Measurements from ENCODE around the gene KRT75.

Gene KRT75

DNA sequence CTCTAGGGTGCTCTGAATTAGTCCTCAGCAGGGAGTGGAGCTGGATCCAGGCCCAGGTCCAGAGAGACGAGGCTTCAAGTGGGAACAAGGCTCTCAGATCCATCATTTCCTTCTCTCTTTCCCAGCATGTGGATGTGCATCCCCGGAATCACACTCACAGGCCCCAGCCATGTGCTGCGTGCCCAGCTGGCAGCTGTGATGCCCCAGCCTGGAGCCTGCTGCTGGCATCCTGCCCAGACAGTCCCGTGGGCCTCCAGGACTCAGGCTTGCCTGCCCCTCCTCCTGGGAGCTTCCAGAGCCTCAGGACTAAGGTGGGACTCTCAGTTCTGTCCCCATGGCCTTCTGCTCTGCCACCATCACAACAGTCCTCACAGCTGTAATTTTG, 42.6 kb downstream of the KRT75 start:
- DNase-seq (ENCODE audit: low spot score) = no peak

DNA sequence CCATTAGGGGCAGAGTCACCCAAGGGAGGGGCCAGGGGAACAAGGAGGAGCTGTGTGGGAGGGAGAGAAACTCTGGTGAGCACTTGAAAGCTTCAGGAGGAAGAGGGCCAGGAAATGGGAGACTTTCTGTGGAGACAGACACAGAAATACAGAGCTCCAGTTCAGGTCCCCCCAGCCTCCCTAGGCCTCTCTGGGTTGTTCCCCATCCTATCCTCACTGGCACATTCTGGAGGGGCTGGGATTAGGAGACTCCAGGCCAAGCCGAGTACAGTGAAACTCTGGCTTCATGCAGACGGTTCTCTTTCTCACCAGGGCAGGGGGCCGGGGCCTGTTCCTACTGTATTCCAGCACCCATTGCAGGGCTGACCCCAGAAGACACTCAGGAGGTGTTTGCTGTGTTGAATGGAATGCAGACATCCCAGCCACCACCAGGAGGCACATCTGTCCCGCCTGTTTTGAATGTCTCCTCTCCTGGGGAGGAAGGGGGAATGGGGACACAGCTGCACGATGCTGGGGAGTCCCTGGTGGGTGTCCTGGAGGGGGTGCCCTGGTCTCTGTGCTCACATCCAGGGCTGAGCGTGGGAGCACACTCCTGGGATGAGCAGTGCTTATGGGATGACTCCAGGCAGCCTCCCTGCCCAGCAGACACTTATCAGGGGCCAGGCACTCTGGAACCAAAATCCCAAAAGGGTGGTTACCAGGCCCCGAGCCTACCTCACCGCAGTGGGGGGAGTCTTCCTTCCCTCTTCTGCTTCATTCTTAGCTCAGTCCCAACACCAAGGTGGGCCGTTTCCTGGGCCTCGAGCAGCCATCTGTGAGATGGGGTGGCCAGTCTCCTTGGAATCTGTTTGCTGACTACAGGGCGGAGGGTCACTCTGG, 43.2 kb downstream of the KRT75 start:
- DNase-seq (ENCODE audit: low spot score) = peak; percentile 17

DNA sequence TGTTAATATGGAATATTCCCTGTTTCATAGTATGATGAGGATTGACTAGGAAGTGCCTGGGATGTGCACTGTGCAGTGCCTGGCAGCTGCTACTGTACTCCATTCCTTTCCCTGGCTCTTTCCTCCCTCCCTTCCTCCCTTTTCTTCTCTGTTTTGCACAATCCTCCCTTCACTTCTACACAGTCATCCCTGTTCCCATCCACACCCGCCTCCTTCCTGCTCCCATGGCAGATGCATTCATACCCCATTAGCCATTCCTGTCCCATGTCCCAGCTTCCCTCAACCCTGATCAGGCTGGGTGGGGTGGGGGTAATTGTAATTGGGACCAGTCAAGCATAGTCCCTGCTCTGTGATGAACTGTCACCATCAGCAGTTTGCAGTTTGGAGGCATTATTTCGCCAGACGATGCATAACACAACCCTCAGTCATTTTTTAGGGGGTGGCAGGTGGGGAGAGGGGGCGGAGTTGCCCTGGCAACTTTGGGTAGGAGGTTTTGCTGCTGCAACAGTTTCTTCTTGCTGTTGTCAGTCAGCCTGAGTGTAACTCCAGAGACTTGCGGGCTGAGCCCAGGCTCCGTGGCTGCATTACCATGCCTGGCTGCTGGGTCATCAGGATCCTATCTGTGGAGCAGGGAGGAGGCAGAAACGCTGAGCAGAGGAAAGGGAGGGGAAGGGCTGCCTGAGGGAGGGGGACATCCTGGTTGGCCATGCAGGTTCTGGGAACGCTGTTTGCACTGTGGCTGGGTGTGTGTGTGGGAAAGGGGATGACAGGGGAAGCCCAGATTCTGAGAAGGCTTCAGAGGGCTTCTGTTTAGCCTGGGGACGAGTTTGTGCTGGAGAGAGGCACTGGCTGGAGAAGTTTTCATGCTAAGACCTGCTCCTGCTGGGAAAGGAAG, 44.6 kb downstream of the KRT75 start:
- no peak for DNase-seq (ENCODE audit: low spot score)

DNA sequence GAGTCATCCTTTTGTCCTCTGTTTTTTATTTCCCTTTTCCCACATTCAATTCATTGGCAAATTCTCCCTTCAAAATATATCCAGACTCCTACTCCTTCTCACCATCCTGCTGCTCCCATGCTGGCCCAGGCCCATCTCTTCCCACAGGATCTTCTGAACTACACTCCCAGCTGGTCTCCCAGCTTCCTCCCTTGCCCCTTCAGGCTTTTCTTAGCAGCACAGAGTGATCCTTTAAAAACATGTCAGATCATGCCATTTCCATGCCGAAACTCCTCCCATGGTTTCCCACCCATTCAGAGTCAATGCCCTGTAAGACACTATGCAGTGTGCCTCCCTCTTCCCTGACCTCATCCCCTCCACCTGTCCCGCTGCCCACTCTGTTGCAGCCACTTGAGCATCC, 46.3 kb downstream of the KRT75 start:
- DNase-seq (ENCODE audit: low spot score) = no peak

DNA sequence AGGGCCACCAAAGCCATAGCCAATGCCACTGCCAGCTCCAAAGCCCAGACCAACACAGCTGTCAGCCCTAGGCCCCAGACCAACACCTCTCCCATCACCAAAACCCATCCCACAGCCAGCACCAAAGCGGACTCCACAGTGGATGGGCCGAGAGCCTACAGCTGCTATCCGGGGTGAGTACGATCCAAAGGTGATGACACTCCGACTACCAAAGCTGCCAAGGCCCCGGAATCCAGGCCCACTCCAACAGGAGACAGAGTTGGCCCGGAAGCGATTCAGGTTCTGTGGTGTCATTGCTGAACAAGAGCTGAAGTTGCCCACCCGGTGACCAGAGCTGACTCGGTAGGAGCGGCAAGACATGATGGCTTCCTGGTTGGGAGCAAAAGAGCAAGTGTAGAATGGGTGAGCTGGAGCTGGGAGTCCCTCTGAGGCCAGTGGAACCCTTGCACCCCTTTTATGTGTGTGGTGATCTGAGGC, 48.9 kb downstream of the KRT75 start, which contains the start of gene KRT84:
TSS of gene KRT84 (minus strand) at position 427 of the 477 bp plus-strand sequence. CDS start at position 360, 67 bp downstream.
- no peak for DNase-seq (ENCODE audit: low spot score)

DNA sequence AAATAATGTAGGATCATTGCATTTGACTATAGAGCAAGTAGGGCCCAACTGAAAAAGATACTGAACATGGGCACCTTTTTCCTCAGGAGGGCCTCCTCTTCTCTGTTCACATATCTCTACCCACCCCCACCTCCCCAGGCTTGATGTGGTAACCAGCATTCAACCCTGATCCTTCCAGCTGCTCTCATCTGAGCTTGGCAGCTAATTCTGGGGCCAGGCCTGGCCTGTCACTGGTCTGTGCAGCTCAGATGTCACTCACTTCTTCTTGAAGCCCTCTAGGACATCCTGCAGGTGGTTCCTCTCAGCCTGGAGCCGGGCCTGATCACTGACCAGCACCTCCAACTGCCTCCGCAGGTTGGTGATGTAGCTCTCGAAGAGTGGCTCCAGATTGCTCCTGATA, 50.8 kb downstream of the KRT75 start:
- no peak for DNase-seq (ENCODE audit: low spot score)

DNA sequence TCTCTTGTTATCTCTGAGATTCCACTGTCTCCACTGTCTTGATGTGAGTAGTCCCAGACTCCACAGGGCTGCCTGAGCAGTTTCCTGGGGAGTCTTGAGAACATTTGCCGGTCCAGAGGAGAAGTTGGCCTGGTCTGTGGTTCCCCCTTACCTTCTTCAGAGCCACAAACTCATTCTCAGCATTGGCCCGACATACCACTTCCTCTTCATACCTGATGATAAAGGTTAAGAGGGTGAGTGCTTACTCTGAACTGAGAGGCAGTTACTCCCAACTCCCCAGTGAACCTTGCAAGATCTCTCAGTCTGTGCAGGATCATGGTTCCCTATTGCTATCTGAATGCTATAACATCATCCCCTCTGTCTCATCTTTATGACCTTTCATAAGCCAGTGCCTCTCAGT, 51.3 kb downstream of the KRT75 start:
- no peak for DNase-seq (ENCODE audit: low spot score)

DNA sequence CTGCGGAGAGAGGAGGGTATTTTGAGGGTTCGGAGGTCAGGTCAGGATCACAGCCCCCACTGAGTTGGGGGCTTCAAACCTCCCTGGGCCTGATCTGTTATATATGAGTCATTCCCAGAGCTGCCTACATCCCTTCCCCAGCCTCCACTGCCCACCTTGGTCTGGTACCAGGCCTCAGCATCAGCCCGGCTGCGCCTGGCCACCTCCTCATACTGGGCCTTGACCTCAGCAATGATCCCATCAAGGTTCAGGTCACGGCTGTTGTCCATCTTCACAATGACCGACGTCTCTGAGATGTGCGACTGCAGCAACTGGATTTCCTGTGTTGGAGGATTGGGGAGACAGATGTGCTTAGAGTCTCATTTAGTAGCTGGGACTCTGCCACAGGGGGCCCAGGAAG, 53.0 kb downstream of the KRT75 start:
- DNase-seq (ENCODE audit: low spot score) = no peak

DNA sequence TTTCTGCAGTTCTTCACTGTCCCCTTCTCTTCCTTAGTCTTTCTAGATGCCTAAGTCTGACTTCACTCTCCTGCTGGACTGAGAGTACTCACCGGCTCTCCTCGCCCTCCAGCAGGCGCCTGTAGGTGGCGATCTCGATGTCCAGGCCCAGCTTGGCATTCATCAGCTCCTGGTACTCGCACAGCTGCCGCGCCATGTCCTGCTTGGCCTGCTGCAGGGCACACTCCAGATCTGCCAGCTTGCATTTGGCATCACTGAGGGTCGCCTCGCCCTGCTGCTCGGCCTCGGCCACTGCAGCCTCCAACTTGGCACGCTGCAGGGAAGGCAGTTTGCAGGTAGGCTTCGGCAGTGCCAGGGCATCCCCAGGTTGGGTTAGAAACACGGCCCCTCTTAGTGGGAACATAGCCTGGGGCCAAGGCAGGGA, 53.9 kb downstream of the KRT75 start:
- DNase-seq (ENCODE audit: low spot score) = peak; percentile 9

DNA sequence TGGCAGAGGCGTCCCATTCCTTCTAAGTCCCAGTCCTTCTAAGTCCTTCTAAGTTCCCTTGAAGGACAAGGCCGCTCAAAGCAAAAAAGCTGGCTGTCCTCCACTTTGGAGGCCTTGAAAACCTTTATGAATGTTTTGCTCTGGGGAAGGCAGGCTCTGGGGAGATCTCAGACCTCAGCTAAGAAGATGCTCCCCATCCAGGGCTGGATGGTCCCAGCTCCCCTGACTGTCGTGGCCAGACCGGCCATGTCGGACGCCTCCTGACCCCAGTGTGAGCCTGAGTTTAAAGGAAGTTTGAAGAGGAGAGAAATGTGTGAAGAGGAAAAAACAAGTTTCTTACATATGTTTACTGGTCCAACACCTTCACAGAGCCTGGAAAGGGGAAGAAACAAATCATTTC, 54.6 kb downstream of the KRT75 start:
- DNase-seq (ENCODE audit: low spot score) = no peak

DNA sequence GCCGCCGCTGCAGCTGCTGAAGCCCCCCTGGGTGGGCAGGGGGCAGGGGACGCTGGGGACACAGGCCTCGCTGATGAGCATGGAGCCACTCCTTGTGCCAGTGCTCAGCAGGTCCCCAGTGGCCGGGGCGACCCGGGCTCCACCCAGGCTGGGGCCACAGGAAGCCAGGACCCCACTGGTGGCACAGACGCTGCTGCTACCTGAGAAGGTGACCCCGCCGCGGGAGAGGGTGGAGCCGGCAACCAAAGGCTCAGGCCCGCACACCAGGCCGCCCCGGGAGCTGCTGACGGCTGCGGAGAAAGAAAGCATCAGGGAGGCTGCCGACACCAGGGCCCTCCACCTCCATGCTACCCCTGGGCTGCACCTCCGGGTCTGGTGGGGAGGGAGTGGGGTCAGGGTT, 56.1 kb downstream of the KRT75 start:
- no peak for DNase-seq (ENCODE audit: low spot score)

DNA sequence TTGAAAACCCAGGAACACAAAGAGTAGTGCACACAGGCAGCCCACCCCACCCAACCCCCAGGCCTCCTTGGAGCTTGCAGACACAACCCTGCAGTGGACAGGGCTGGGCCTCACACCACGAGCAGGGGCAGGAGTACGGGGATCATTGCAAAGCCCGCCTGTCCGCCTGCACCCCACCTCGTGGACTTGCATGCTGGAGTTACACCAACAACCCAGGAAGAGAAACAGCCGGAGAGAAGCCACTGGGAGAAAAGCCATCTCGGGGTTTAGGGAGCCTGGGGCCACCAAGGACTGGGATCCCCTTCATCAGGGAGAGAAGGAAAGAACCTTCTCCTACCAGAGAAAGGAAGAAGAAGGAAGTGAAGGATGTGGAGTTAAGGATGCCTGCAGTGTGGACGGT, 56.9 kb downstream of the KRT75 start:
- DNase-seq (ENCODE audit: low spot score) = no peak
